H9 (cell line): ENCODE measurements around the gene SHTN1. TPM values are rescaled to one million over a fixed set of nuclear protein-coding genes. Genes with fewer than 3 reads are reported as not detected.

Experiments used
- DNase-seq: peaks from one replicate; pipeline ENCODE4 v3.0.0-alpha.2; 2017
- H2AFZ ChIP-seq: one replicate; pipeline ENCODE4 v1.6.1; 2013; ENCODE audit warnings: mild to moderate bottlenecking, low read length, control low read depth, moderate library complexity
- H2AK5ac ChIP-seq: 2 replicates; pipeline ENCODE4 v1.6.1; 2013; ENCODE audit warnings: low read length, control low read depth, mixed read lengths; ENCODE audit not compliant: insufficient read length
- H2BK120ac ChIP-seq: one replicate; pipeline ENCODE4 v1.6.1; 2013; ENCODE audit warnings: low read depth, mild to moderate bottlenecking, low read length, control low read depth, inconsistent platforms; ENCODE audit not compliant: poor library complexity, severe bottlenecking
- H2BK12ac ChIP-seq: 2 replicates; pipeline ENCODE4 v1.6.1; 2013; ENCODE audit warnings: low read length, control low read depth, mixed read lengths, low read depth; ENCODE audit not compliant: insufficient read length
- H2BK15ac ChIP-seq: 2 replicates; pipeline ENCODE4 v1.6.1; 2013; ENCODE audit warnings: low read depth, low read length, control low read depth
- H2BK20ac ChIP-seq: one replicate; pipeline ENCODE4 v1.6.1; 2013; ENCODE audit warnings: low read depth, mild to moderate bottlenecking, low read length, control low read depth, inconsistent platforms; ENCODE audit not compliant: poor library complexity, severe bottlenecking
- H2BK5ac ChIP-seq: 2 replicates; pipeline ENCODE4 v1.6.1; 2013; ENCODE audit warnings: low read length, control low read depth, mixed read lengths; ENCODE audit not compliant: insufficient read length
- H3K14ac ChIP-seq: 2 replicates; pipeline ENCODE4 v1.6.1; 2013; ENCODE audit warnings: low read length, control low read depth; ENCODE audit not compliant: insufficient read depth
- H3K18ac ChIP-seq: 2 replicates; pipeline ENCODE4 v1.6.1; 2013; ENCODE audit warnings: low read depth, mild to moderate bottlenecking, mixed read lengths, low read length, control low read depth; ENCODE audit not compliant: insufficient read length
- H3K23ac ChIP-seq: 2 replicates; pipeline ENCODE4 v1.6.1; 2013; ENCODE audit warnings: low read length, control low read depth, mixed read lengths, low read depth; ENCODE audit not compliant: insufficient read length
- H3K23me2 ChIP-seq: 2 replicates; pipeline ENCODE4 v1.6.1; 2013; ENCODE audit warnings: low read depth, mild to moderate bottlenecking, mixed read lengths, low read length, control low read depth; ENCODE audit not compliant: insufficient read length, poor library complexity, severe bottlenecking
- H3K27ac ChIP-seq: 2 replicates; pipeline ENCODE4 v1.5.1; 2013; ENCODE audit warnings: low read length, control low read depth, mixed read lengths, low read depth; ENCODE audit not compliant: insufficient read length
- H3K27me3 ChIP-seq: 2 replicates; pipeline ENCODE4 v1.6.1; 2013; ENCODE audit warnings: low read length, control low read depth, inconsistent platforms; ENCODE audit not compliant: insufficient read depth
- H3K4ac ChIP-seq: 2 replicates; pipeline ENCODE4 v1.6.1; 2013; ENCODE audit warnings: low read depth, mild to moderate bottlenecking, control low read depth, inconsistent platforms, low read length, moderate library complexity
- H3K4me1 ChIP-seq: 2 replicates; pipeline ENCODE4 v1.6.1; 2013; ENCODE audit warnings: low read length, control low read depth, inconsistent platforms; ENCODE audit not compliant: insufficient read depth
- H3K4me2 ChIP-seq: 2 replicates; pipeline ENCODE4 v1.6.1; 2013; ENCODE audit warnings: low read length, control low read depth, mixed read lengths; ENCODE audit not compliant: insufficient read length, insufficient read depth
- H3K56ac ChIP-seq: 2 replicates; pipeline ENCODE4 v1.6.1; 2013; ENCODE audit warnings: low read depth, mild to moderate bottlenecking, mixed read lengths, low read length, control low read depth; ENCODE audit not compliant: insufficient read length
- H3K79me1 ChIP-seq: 2 replicates; pipeline ENCODE4 v1.6.1; 2013; ENCODE audit warnings: low read depth, mild to moderate bottlenecking, moderate library complexity, low read length, control low read depth, inconsistent platforms; ENCODE audit not compliant: insufficient read depth, poor library complexity, severe bottlenecking
- H3K79me2 ChIP-seq: 2 replicates; pipeline ENCODE4 v1.6.1; 2013; ENCODE audit warnings: low read length, control low read depth, inconsistent platforms; ENCODE audit not compliant: insufficient read depth
- H3K9ac ChIP-seq: 2 replicates; pipeline ENCODE4 v1.6.1; 2013; ENCODE audit warnings: low read length, control low read depth, mixed read lengths; ENCODE audit not compliant: insufficient read length; ENCODE audit errors: extremely low read depth
- H3K9me3 ChIP-seq: one replicate; pipeline ENCODE4 v1.6.1; 2013; ENCODE audit warnings: low read depth, low read length, inconsistent platforms; ENCODE audit not compliant: control insufficient read depth
- H3T11ph ChIP-seq: one replicate; pipeline ENCODE4 v1.6.1; 2013; ENCODE audit warnings: mild to moderate bottlenecking, low read length, control low read depth, inconsistent platforms
- H4K20me1 ChIP-seq: one replicate; pipeline ENCODE4 v1.6.1; 2013; ENCODE audit not compliant: control insufficient read depth, insufficient read length, insufficient read depth
- H4K5ac ChIP-seq: 2 replicates; pipeline ENCODE4 v1.6.1; 2013; ENCODE audit warnings: low read depth, mild to moderate bottlenecking, mixed read lengths, low read length, control low read depth; ENCODE audit not compliant: insufficient read length
- H4K8ac ChIP-seq: replicated peaks from 2 replicates; pipeline ENCODE4 v1.6.1; 2013; ENCODE audit warnings: low read length, control low read depth, mixed read lengths, low read depth; ENCODE audit not compliant: insufficient read length
- H4K91ac ChIP-seq: 2 replicates; pipeline ENCODE4 v1.6.1; 2013; ENCODE audit warnings: low read depth, mild to moderate bottlenecking, moderate library complexity, mixed read lengths, low read length, control low read depth; ENCODE audit not compliant: insufficient read length
- H3K27ac Mint-ChIP-seq, 3 experiments: 2 replicates in 2 of 3; 3 replicates in 1 of 3; pipeline ENCODE4 v1.8.0; 2020 to 2021; ENCODE audit warnings: mixed read lengths in 3 of 3, mild to moderate bottlenecking in 1 of 3, moderate library complexity in 1 of 3
- H3K27me3 Mint-ChIP-seq: 2 replicates; pipeline ENCODE4 v1.8.0; 2021; ENCODE audit warnings: low read depth, mild to moderate bottlenecking, moderate library complexity, mixed read lengths
- H3K36me3 Mint-ChIP-seq, 3 experiments: 2 replicates in 2 of 3; 3 replicates in 1 of 3; pipeline ENCODE4 v1.8.0; 2020 to 2021; ENCODE audit warnings: low read depth in 3 of 3, mixed read lengths in 3 of 3; ENCODE audit not compliant: insufficient read depth in 1 of 3
- H3K4me1 Mint-ChIP-seq, 2 experiments: 2 replicates each; pipeline ENCODE4 v1.8.0; 2020; ENCODE audit warnings: mixed read lengths in 2 of 2
- H3K4me3 Mint-ChIP-seq, 2 experiments: 2 replicates in 1 of 2; 3 replicates in 1 of 2; pipeline ENCODE4 v1.8.0; 2020 to 2021; ENCODE audit warnings: mild to moderate bottlenecking in 2 of 2, mixed read lengths in 2 of 2, moderate library complexity in 1 of 2
- H3K9me3 Mint-ChIP-seq, 2 experiments: 2 replicates in 1 of 2; 3 replicates in 1 of 2; pipeline ENCODE4 v1.8.0; 2020; ENCODE audit warnings: mild to moderate bottlenecking in 2 of 2, mixed read lengths in 2 of 2, moderate library complexity in 1 of 2
- CTCF ChIP-seq: fragments of 200-600 bp; sonication (generic); conservative IDR thresholded peaks from 3 replicates; pipeline ENCODE4 v1.8.0; 2021; ENCODE audit warnings: antibody characterized with exemption, mild to moderate bottlenecking
- WGBS: extraction: QIAGEN DNeasy Blood & Tissue Kit; methylation state at CpG from one replicate; pipeline ENCODE4 v1.1.7; 2013; ENCODE audit warnings: missing lambda C conversion rate, low lambda C conversion rate, mixed read lengths; ENCODE audit not compliant: insufficient read length; ENCODE audit errors: extremely low coverage; 5-methylcytosine and 5-hydroxymethylcytosine counted together
- total RNA-seq: library from RNA; stranded (reverse); gene quantifications from 2 replicates; pipeline ENCODE4 v1.2.1, GENCODE V29; 2021

The SHTN1 gene
- total RNA-seq, 1 experiment from 2014 or later, result 22.1 TPM

GRCh38 chr10:116910910-116911309 is 94.1 kb downstream of the SHTN1 start:
- no peaks in the 10 kb centered on the region for H3K4me1 ChIP-seq
- H2AFZ ChIP-seq, result no peak overlapping the region
- H2BK12ac ChIP-seq, result no peak overlapping the region
- Mint-ChIP-seq H3K9me3 (no peaks in the 10 kb centered on the region), H3K36me3 (peaks cover 0 to 26% (median 12%) of the 10 kb centered on the region in 3 experiments; a peak in 4 of 7 replicates), H3K4me3 (no peak overlapping the region), H3K27me3 (no peaks in the 10 kb centered on the region), H3K27ac (no peak overlapping the region), H3K4me1 (peaks cover 4 to 5% of the 10 kb centered on the region in 2 experiments; a peak in 3 of 4 replicates)
- H3K27me3 ChIP-seq, result no peaks in the 10 kb centered on the region
- H2BK20ac ChIP-seq, result no peak overlapping the region
- no peak overlapping the region for H3K18ac ChIP-seq
- no peaks in the 10 kb centered on the region for H3K9me3 ChIP-seq
- H3K56ac ChIP-seq, result no peak overlapping the region
- no peak overlapping the region for H3K4ac ChIP-seq
- no peaks in the 10 kb centered on the region for H3K79me2 ChIP-seq
- no peaks in the 10 kb centered on the region for H3K23me2 ChIP-seq
- TF ChIP-seq CTCF, result no peak
- H2BK15ac ChIP-seq, result no peak overlapping the region
- H2AK5ac ChIP-seq, result no peak overlapping the region
- no peak overlapping the region for H2BK5ac ChIP-seq
- no peaks in the 10 kb centered on the region for H4K20me1 ChIP-seq
- H3K79me1 ChIP-seq, result no peaks in the 10 kb centered on the region
- no peak overlapping the region for H3K23ac ChIP-seq
- no CpG with 5 or more reads among the region's 3 CpGs for WGBS
- no peak overlapping the region for H3K14ac ChIP-seq
- H3K4me2 ChIP-seq, result no peak overlapping the region
- no peak overlapping the region for H4K91ac ChIP-seq
- H4K5ac ChIP-seq, result no peak overlapping the region
- no peak for DNase-seq
- no peak overlapping the region for H3K27ac ChIP-seq
- no peak overlapping the region for H2BK120ac ChIP-seq
- H4K8ac ChIP-seq, result no peak overlapping the region
- no peak overlapping the region for H3T11ph ChIP-seq
- no peak overlapping the region for H3K9ac ChIP-seq
